HEK293T (cell line): Measurements from ENCODE around the gene ITIH1.

Experiments
- CTBP1 ChIP-seq: fragments of 450-650 bp; IDR thresholded peaks from 2 replicates; pipeline ENCODE4 v1.6.1; 2016; ENCODE audit warnings: borderline replicate concordance
- LEF1 ChIP-seq: fragments of 450-650 bp; IDR thresholded peaks from 2 replicates; pipeline ENCODE4 v1.6.1; 2017; ENCODE audit warnings: mild to moderate bottlenecking, borderline replicate concordance

GRCh38 chr3:52792961-52793695 is 15.7 kb downstream of the ITIH1 start:
- TF ChIP-seq LEF1 (no peak), CTBP1 (no peak)
